NCI-H128 (cell line): ENCODE data around the gene USPL1.

Experiments
- DNase-seq: peaks from one replicate; lab custom pipeline; 2025; ENCODE audit not compliant: unreplicated experiment; lab: John Stamatoyannopoulos, UW

The USPL1 gene

GRCh38 chr13:30654430-30654829 is 36.7 kb downstream of the USPL1 start:
- DNase-seq: no peak

DNA sequence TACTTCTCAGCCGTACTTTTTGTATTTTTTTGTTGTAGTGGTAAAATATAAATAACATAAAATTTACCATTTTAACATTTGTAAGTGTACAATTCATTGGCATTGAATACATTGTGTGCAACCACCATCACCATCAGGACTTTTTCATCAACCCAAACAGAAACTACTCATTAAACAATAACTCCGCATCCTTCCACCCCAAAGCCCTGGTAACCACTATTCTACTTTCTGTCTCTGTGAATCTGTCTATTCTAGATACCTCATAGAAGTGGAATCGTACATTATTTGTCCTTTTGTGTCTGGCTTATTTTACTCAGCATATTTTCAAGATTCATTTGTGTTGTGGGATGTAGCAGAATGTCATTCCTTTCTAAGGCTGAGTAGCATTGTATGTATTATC is 38.5 kb downstream of the USPL1 start:
- DNase-seq: no peak

DNA sequence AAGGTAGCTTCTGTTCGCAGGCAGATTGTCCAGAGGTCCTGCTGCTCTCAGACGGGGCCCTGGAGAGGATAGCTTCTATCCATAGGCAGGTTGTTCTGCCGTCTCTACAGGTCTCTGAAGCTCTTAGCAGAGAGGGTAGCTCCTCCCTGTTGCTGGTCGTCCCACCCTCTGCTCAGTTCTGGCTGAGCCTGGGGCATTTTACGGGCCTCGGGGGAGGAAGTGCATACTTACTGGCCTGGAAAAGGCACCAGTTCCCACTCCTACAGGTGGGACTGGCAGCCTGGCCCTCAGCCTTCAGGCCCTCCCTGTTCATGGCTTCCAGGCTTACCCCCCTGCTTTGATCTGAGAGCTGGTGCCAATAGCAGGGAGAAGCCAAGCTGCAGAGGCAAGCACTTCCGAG is 42.3 kb downstream of the USPL1 start:
- no peak for DNase-seq

GRCh38 chr13:30660796-30661195 is 43.1 kb downstream of the USPL1 start:
- DNase-seq: no peak

- no peak for DNase-seq
Measured at GRCh38 chr13:30664689-30665275, 47.1 kb downstream of the USPL1 start.

GRCh38 chr13:30665638-30666037 is 47.9 kb downstream of the USPL1 start:
- no peak for DNase-seq

- DNase-seq: no peak
Measured at GRCh38 chr13:30666113-30666512, 48.4 kb downstream of the USPL1 start.

DNA sequence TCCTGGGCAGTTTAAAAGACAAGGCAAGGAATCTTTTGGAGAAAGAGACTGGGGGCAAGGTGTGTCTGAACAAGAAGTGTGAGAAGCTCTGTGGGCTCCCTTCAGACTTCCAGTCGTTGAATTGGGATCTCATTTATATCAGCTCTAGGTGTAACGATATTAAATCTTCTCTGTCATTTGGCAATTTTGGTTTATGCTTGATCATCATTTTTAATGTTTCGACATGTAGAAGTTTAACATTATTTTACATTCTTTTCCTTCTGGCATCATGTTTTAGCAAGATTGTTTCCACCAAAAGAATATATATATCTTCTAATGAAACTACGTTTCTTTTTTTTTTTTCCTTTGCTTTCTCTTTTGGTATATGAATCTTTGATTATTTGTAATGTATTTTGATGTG is 49.3 kb downstream of the USPL1 start:
- no peak for DNase-seq

DNA sequence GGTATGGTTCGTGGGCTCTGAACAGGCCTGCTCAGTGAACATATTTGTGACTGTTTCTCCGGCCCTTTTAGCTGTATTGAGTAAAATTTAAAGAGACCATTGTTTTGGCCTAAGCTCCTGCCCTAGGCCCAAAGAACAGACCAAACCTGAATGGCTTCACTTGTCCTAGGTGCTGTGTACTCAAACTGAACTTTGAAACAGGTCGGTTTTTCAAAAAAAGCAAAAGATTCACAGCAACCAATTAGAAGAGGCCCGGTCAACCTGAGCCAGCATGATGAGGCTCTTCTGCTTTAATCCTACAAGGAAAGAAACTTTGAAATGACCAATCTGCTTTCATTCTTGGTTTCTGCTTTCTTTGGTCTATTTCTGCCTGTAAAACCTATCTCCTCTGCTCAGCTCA is 50.6 kb downstream of the USPL1 start:
- DNase-seq: no peak

DNA sequence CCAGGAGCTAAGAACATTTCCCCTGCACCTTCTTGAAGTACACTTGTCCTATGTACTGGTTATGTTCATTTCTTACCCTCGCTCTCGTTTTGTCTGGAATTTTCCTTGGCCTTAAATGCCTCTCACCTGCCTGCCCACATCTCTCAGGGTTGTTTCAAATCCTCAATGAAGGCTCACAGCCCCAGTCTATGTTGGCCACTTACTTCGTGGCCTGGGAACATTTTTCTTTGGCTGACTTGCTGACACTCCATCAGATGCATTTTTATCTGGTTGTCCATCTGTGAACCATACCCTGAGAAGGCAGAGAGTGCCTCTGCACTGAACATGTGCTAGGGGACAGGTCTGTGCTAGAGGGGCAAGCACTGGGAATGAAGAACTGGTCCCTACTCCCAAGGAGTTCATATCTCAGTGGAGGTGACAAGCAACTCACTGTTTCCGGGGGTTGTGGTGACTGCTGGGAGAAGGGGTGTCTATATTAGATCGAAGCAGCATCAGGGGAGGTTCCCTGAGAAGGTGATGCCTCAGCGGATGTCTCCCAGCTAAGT is 53.6 kb downstream of the USPL1 start:
- no peak for DNase-seq

GRCh38 chr13:30673669-30674521 is 56.2 kb downstream of the USPL1 start:
- peak; percentile 45 for DNase-seq

DNA sequence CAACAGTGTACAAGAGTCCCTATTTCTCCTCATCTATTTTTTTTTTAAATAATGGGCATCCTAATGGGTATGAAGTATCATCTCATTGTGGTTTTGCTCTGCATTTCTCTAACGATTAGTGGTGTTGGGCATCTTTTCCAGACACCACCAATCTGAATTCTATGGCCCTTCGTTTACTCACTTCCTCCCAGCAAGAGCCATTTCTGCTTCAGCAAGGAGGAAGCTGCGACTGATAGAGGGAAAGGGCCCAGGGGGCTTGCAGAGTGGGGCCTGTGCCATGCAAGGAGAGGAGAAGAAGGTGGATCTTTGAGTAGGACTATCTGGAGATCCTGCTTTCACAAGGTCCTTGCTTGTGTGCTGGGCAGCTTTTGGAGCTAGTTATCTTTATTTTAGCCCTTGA is 58.0 kb downstream of the USPL1 start:
- DNase-seq: no peak

DNA sequence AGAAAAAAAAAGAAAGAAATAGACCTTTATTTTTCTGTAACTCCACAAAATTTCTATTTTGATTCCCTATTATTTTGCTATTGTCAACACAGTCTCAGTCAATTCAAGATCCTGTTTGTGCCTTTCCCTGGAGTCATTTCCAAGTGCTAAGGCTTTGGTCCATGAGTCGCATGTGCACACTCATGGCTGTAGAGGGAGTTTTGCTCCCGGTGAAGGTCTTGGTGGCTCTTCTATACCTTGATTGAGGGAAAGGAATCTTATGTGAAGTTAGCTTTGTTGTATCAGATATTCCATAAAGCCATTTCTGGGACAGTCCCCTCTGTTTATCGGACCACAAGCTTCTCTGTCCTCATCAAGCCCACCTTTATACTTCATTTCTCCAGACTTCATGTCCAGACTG is 59.0 kb downstream of the USPL1 start:
- DNase-seq: no peak

DNA sequence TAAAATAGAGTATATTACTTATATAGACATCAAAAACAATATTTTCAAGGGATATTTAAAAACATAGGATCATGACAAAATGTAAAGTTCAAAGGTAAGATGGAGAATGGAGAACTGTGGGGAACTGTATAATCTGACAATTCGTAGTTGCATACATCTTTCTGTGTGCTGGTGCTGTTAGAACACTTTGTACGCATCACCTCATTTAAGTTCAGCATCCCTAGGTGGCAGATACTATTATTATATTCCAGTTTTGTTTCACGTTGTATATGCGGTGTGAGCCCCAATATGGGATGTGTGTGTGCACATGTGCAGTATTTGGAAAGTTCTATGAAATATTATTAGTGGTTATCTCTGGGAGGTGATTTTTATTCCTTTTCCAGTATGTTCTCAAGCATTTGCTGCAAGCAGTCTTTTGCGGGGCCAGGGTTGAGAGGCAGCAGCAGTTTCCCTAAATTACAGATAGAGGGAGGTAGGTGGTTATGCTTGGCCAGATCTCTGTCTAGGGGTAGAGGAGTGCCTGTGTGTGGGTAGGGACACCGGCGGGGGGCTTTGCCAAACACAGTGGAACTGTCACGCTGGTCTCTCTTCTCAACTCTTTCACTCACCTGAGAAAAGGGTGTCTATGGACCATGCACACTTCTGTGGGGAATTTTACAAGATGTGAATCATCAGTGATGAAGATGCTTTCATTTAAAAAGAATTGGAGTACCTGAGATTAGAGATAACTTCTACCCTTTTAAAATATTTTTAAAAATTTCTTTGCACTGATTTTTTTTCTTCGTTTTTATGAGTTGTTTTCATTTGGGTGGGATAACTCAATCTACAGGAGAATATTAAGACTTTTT is 62.0 kb downstream of the USPL1 start:
- no peak for DNase-seq

GRCh38 chr13:30681843-30682242 is 64.1 kb downstream of the USPL1 start:
- DNase-seq: no peak

- DNase-seq: no peak
Measured at GRCh38 chr13:30685320-30685859, 67.7 kb downstream of the USPL1 start.

GRCh38 chr13:30685987-30686386 is 68.3 kb downstream of the USPL1 start:
- DNase-seq: no peak

DNA sequence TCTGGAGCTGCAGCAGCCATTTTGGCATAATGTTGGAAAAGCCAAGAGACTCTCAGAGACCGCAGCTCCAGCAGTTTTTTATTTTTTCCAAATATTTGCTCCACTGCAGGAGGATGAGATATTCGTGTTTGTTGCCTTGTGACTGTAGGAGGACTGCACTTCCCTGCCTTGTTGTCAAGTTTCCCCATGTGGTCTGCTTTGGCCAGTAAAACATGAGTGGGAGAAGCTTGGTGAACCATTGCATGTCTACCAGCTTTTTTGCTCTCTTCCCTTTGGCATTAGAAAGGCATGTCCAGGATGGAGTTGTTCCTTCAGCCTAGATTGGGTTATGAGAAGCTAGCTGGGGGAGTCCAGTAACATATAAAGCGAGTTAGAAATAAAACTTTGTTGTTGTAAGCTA is 69.9 kb downstream of the USPL1 start:
- DNase-seq: no peak

DNA sequence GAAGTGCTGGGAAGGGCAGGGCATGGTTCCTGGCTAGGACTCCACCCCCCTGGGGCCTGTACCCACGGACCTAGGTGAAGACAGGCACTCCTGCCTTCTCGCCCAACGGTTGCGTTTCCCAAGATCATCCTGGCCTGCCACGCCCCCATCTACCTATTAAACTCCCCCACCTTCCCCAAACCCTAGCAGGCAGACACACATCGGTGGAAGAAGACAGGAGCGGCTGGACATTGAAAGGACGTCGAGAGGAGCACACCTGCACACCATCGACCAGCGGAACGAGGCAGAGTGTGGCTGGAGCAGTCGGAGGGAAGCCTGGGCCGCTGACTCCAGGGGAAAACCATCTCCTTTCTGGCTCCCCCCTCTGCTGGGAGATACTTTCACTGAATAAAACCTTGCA is 72.0 kb downstream of the USPL1 start:
- DNase-seq: no peak

DNA sequence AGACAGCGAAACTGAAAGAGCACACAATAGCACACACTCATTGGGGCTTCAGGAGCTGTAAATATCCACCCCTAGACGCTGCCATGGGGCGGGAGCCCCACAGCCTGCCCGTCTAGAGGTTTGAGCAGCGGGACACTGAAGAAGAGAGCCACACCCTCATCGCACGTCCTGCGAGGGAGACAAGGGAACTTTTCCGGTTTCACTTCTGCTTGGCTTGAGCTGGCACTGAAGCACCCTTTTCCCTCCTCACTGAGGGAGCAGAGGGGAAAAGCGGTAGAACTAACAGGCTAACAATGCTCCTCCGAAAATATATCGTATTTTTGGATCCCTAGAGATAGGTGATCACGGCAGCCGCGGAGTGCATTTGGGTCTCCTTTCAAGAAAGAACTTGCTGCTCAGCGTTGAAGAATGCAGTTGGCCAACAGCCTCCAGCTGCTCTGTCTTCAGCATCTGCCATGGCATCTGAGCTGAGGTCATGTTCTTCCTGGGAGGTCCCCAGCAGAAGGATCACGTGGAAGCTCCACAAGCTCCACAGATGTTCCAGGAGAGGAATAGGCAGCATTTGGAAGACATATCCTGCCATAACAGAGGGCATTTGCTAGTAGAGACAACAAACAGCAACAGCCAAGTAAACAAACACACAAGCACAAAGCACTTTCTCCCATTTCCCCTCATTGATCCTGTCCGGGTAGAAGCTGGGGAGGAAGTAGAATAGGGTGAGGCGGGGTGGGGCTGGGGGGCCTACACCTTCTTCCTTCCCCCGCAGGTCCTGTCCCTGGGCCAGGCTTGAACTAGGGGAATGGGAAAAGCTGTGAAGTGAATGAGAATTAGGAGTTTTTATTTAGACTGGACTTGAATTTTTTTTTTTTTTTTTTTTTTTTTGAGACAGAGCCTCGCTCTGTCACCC is 72.8 kb downstream of the USPL1 start:
- DNase-seq: no peak
